Stimulated activated CD4-positive, alpha-beta T cell treated with anti-CD3 and anti-CD28 coated beads, Interleukin-12 subunit alpha, Interleukin-12 subunit beta, amount 100 ng/mL, for 4 hours (primary cell): Measurements from ENCODE around the gene GRXCR2.
"Not testable (repeated sequence)": the region's sequence is repeated elsewhere in the genome, so short reads cannot be mapped to it uniquely, and the experiment has no call there.

Source experiments
- DNase-seq: peaks from one replicate; pipeline ENCODE4 v3.0.0-alpha.2; 2020

The GRXCR2 gene

GRCh38 chr5:145872914-145873313 is at the start of gene GRXCR2:
TSS of gene GRXCR2 (minus strand) at chr5:145873014. CDS start at chr5:145872968, 46 bp downstream.
- no peak for DNase-seq

DNA sequence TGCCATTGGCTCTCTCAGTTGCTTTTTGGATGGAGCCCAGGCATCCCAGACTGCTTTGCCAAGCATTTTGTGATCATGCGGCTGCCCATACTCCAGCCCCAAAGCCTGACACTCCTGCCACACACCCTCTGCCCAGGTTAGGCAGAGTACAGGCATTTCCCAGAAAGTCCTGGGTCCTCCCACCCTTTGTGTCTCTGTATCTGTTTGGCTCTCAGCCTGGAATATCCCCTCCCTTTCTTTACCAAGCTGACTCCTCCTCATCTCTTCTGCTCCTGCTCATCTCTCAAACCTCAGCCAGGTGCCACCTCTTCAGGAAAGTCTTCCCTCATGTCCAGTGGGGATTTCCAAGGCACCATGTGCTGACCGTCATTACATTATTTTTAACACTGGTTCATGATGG is 49.2 kb upstream of the GRXCR2 start:
- no peak for DNase-seq

DNA sequence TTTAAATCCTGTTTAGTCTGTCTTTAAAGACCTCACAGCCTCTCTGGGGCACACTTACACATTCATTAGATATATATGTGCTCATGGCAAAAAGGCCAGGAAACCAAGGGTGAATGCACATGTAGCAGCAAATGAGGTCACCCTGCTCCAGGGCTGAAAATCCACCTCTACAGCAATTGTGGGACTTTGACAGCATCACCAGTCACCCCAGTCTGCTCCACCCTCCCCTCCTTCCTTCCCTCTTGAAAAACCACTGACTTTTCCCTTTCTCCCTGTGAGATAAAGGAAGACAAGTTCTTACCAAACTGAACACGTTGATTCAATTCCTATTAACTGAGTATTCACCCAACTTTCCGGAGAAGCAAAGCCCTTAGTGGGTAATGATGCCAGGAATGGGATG is 48.4 kb upstream of the GRXCR2 start:
- DNase-seq, result no peak

GRCh38 chr5:145920542-145921210 is 47.9 kb upstream of the GRXCR2 start:
- DNase-seq, result no peak

GRCh38 chr5:145919413-145919812 is 46.6 kb upstream of the GRXCR2 start:
- DNase-seq, result no peak

- no peak for DNase-seq
Measured at GRCh38 chr5:145918397-145918796, 45.6 kb upstream of the GRXCR2 start.

DNA sequence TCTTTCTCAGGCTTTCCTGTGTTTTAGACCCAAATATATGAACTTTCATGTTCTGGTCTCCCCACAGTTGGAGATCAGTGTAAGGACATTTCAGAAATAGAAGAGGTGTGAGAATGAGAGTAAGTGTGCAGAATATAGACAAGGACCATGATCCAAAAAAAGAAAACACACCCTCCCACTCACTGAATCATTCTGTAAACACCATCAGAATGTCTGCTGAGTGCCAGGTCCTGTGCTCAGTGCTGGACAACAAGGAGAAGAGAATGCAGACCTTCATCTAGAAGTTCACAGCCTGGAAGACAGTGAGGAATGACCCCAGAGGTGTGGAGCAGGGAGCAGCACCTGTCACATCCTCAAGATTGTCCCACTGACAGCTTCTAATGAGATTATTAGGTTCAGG is 44.5 kb upstream of the GRXCR2 start:
- DNase-seq, result no peak

DNA sequence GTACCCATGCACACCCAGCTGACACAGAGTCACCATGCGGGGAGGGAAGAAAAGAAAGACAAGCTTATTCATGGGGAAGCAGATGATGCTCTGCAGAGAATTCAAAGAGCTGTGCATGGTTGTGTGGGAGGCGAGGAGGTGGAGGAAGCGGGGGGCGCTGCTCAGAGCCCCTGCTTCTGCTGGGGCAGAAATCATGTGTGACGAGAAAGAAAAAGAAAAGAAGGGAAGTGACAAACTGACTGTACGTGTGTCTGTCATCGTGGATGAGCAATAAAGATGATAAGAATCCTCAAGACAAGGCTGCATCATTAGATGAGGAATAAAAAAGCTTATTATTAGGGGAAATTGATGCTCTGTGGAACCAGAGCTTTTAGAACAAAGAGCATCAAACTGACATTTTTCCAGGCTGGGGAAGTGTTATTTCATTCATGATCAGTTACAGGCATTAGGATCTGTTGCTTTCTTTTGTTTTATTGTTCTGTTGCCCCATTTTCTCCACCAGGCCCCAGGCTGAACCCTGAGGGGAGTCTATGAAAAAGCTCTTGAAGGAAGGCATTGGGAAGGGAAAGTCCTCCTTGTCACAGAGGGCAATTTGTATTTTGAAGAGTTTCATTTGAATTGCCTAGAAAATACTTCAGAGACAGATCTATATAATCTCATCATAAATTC is 43.3 kb upstream of the GRXCR2 start:
- no peak for DNase-seq

- DNase-seq, result no peak
Measured at GRCh38 chr5:145913701-145914100, 40.9 kb upstream of the GRXCR2 start.

DNA sequence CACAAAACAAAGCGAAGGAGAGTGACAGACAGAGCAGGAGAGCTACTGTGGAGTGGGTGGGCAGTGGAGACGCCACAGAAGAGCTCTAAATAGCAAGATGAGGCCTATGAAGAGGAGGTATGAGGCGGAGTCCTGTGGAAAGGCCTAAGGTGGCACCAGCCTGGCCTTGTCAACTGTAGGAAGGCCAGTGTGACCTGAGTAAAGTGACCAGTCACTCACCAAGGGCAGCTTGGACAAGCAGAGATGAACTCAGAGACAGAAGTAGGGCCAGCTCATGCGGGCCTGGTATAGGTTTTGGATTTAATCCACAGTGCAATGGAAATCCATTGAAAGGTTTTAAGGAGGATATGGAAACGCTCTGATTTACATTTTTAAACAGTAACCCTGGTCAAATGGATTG is 39.8 kb upstream of the GRXCR2 start:
- no peak for DNase-seq

DNA sequence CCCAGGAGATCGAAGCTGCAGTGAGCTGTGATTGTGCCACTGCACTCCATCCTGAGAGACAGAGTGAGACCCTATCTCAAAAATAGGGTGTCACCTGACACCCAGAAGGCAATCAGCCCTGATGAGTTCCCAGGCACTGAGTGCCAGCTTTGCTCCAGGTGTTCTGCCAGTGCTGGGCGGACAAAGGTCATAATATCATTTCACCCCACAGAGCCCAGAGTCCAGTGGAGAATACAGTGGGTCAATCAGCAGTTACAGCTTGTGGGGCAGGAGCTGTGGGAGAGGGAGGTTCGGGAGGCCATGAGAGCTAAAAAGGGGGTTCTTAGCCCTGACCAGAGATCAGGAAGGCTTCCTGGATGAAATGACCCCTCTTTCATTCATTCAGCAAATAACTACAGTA is 39.2 kb upstream of the GRXCR2 start:
- no peak for DNase-seq

DNA sequence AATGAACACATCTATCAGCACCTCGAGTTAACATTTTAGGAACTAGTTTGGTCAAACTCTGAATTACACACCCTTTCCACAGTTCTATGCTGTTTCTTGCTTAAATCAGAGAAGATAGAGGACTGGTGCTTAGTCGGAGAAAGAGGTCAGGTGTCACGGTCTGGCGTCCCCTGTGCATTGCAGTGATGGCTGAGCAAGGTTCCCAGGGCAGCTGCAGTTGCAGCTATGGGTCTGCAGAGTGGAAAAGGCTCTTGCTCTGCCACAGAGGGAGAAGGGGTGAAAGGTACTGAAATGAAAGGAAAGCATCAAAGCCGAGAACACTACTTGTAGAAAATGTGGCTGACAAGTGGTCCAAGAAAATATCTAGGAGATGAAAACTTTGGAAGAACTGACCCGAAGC is 38.4 kb upstream of the GRXCR2 start:
- no peak for DNase-seq

DNA sequence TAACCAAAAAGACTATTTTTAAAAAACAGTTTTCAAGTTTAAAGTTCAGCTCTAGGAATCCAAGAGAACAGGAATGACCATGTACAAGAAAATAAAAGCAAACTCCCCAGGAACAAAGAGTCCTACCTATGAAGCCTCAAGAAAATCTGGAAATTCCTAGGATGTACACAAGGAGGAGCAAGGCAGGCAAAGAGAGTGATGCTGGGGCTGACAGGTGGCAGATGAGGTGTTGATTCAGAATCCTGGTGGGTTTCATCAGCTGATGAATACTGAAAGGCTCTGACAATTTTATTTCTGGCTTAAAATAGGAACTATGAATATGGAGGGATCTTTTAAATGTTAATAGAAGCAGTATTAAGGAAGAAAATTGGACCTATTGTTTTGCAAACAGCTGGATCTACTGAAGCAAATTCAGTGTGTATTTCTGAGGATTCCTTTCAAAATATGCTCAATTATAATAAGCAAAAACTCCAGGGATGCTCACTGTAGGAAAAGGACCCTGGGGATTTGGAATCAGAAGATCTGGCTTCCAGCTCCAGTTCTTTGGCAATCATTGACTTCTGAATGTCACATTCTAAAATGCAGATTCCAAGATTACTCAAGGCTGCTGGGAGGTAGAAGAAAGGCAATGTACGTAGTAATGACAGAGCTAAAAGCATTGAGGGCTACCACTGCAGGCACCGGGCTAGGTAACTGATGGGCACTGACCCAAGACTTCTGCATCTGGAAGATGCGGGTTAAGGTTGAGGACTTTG is 35.6 kb upstream of the GRXCR2 start:
- DNase-seq, result no peak

- DNase-seq, result no peak
Measured at GRCh38 chr5:145906401-145906800, 33.6 kb upstream of the GRXCR2 start.

DNA sequence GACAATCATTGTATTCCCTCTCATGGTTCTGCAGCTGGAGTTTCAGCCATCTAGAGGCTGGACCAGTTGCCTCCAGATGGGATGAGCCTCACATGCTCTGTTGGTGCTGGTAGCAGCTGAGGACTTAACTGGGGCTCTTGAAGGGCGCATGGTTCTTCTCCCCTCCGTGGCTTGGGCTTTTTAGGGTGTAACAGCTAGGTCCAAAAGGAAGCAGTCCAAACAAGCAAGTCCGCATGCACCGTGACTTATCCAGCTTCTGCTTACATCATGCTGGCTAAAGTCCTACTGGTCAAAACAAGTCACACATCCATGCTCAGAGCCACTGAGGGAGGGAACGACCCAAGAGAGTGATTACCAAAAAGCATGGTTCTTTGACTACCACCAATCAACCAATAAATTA is 31.9 kb upstream of the GRXCR2 start:
- no peak for DNase-seq

DNA sequence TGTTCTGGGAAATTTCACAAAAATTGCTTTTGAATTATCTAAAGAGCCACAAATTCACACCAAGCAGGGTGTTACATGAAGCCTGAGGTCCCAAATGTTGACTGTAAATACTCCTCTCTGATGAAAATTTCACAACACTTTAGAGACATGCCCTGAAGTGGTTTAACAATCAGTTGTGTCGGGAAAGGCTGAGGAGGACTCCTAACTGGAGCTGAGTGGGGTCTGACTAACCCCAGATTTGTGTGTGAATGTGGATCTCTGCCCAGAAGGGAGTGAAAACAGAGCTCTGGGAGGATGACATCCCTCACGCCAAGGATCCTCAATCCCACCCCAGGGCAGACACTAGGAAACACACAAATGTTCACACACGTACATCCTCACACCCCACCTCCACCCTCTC is 31.1 kb upstream of the GRXCR2 start:
- DNase-seq, result no peak

DNA sequence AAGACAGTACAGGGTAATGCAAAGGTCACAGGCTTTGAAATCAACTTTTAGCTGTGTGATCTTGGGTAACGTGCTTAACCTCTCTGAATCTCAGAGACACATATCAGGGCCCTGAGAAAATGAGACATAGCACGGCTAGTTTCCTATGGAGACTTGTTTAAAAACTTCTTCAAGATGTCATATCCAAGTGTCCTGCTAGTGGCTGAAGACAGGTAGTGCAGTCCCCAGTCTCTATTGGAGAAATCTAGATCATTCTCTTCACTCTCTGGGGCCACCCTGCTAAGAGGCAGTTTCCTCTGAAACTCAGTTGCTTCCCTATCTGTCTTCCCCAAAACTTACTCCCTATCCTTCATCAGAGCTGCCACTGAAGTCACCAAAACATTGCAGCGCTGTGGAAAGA is 30.3 kb upstream of the GRXCR2 start:
- DNase-seq, result no peak

DNA sequence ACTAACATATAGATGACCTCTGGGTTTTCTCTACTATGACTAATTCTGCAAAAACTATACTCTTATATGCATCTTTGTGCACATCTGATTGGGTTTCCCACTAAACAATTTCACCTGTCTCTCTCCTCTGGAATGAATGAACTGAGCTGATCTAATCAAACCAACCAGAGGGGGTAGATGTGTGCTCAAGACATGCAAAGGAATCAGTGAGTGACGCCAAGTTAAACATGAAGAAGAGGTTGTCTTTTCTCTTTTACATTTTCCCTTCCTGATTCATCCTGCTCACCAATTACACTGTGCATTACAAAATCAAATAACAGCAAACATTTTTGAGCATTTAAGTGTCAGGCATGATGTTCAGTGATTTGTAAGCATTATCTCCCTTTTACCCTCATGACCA is 29.6 kb upstream of the GRXCR2 start:
- DNase-seq, result no peak

- no peak for DNase-seq
Measured at GRCh38 chr5:145898171-145898570, 25.4 kb upstream of the GRXCR2 start.

GRCh38 chr5:145891378-145891777 is 18.6 kb upstream of the GRXCR2 start:
- DNase-seq, result not testable (repeated sequence)

DNA sequence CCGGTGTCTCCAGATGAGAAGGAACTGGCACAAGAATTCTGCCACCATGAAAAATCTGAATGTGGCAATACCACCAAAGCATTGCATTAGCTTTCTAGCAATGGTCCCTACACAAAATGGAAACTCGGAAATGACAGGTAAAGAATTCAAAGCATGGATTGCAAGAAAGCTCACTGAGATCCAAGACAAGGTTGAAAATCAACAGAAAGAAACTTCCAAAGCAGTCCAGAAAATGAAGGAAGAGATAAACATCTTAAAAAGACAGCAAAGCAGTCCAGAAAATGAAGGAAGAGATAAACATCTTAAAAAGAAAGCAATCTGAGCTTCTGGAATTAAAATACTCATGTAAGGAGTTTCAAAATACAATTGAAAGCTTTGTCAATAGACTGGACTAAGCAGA is 16.8 kb upstream of the GRXCR2 start:
- DNase-seq, result no peak

DNA sequence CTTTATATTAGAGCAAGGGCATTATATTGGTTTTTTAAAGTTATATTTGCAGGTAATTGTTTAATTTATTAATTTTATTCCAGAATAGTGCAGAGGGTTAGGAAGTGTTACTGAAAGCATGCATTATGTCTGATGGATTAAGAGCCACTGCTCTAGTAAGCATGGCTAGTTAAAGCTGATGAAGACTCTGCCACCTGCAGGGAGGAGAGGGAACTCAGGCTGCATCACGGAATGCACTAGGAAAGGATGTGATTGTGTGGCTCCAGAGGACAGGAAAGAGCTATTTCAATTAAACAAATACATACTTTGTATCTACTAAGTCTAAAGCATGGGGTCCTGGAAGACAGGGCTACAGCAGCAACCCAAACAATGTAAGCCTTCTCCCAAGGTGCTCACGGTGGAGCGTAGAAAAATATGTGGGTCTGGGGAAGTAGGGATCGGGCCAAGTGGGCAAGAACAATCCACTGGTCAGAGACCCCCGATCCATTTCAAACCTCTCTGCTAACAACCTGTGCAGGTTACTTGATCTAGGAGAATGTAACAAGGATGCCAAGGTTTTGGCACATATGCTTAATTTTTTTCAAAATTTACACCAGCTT is 15.3 kb upstream of the GRXCR2 start:
- DNase-seq, result no peak

- no peak for DNase-seq
Measured at GRCh38 chr5:145887217-145887616, 14.4 kb upstream of the GRXCR2 start.

GRCh38 chr5:145874765-145875164 is 2.0 kb upstream of the GRXCR2 start:
- no peak for DNase-seq
